H9 (cell line): ENCODE measurements around the gene VTA1. TPM values are rescaled to one million over a fixed set of nuclear protein-coding genes. Genes with fewer than 3 reads are reported as not detected.
"Not testable (repeated sequence)": the region's sequence is repeated elsewhere in the genome, so short reads cannot be mapped to it uniquely, and the experiment has no call there.

Experiments
- DNase-seq: peaks from one replicate; pipeline ENCODE4 v3.0.0-alpha.2; 2017
- H2AFZ ChIP-seq: one replicate; pipeline ENCODE4 v1.6.1; 2013; ENCODE audit warnings: mild to moderate bottlenecking, low read length, control low read depth, moderate library complexity
- H2AK5ac ChIP-seq: 2 replicates; pipeline ENCODE4 v1.6.1; 2013; ENCODE audit warnings: low read length, control low read depth, mixed read lengths; ENCODE audit not compliant: insufficient read length
- H2BK120ac ChIP-seq: one replicate; pipeline ENCODE4 v1.6.1; 2013; ENCODE audit warnings: low read depth, mild to moderate bottlenecking, low read length, control low read depth, inconsistent platforms; ENCODE audit not compliant: poor library complexity, severe bottlenecking
- H2BK12ac ChIP-seq: 2 replicates; pipeline ENCODE4 v1.6.1; 2013; ENCODE audit warnings: low read length, control low read depth, mixed read lengths, low read depth; ENCODE audit not compliant: insufficient read length
- H2BK15ac ChIP-seq: 2 replicates; pipeline ENCODE4 v1.6.1; 2013; ENCODE audit warnings: low read depth, low read length, control low read depth
- H2BK20ac ChIP-seq: one replicate; pipeline ENCODE4 v1.6.1; 2013; ENCODE audit warnings: low read depth, mild to moderate bottlenecking, low read length, control low read depth, inconsistent platforms; ENCODE audit not compliant: poor library complexity, severe bottlenecking
- H2BK5ac ChIP-seq: 2 replicates; pipeline ENCODE4 v1.6.1; 2013; ENCODE audit warnings: low read length, control low read depth, mixed read lengths; ENCODE audit not compliant: insufficient read length
- H3K14ac ChIP-seq: 2 replicates; pipeline ENCODE4 v1.6.1; 2013; ENCODE audit warnings: low read length, control low read depth; ENCODE audit not compliant: insufficient read depth
- H3K18ac ChIP-seq: 2 replicates; pipeline ENCODE4 v1.6.1; 2013; ENCODE audit warnings: low read depth, mild to moderate bottlenecking, mixed read lengths, low read length, control low read depth; ENCODE audit not compliant: insufficient read length
- H3K23ac ChIP-seq: 2 replicates; pipeline ENCODE4 v1.6.1; 2013; ENCODE audit warnings: low read length, control low read depth, mixed read lengths, low read depth; ENCODE audit not compliant: insufficient read length
- H3K23me2 ChIP-seq: 2 replicates; pipeline ENCODE4 v1.6.1; 2013; ENCODE audit warnings: low read depth, mild to moderate bottlenecking, mixed read lengths, low read length, control low read depth; ENCODE audit not compliant: insufficient read length, poor library complexity, severe bottlenecking
- H3K27ac ChIP-seq: 2 replicates; pipeline ENCODE4 v1.5.1; 2013; ENCODE audit warnings: low read length, control low read depth, mixed read lengths, low read depth; ENCODE audit not compliant: insufficient read length
- H3K27me3 ChIP-seq: 2 replicates; pipeline ENCODE4 v1.6.1; 2013; ENCODE audit warnings: low read length, control low read depth, inconsistent platforms; ENCODE audit not compliant: insufficient read depth
- H3K4ac ChIP-seq: 2 replicates; pipeline ENCODE4 v1.6.1; 2013; ENCODE audit warnings: low read depth, mild to moderate bottlenecking, control low read depth, inconsistent platforms, low read length, moderate library complexity
- H3K4me1 ChIP-seq: 2 replicates; pipeline ENCODE4 v1.6.1; 2013; ENCODE audit warnings: low read length, control low read depth, inconsistent platforms; ENCODE audit not compliant: insufficient read depth
- H3K4me2 ChIP-seq: 2 replicates; pipeline ENCODE4 v1.6.1; 2013; ENCODE audit warnings: low read length, control low read depth, mixed read lengths; ENCODE audit not compliant: insufficient read length, insufficient read depth
- H3K56ac ChIP-seq: 2 replicates; pipeline ENCODE4 v1.6.1; 2013; ENCODE audit warnings: low read depth, mild to moderate bottlenecking, mixed read lengths, low read length, control low read depth; ENCODE audit not compliant: insufficient read length
- H3K79me1 ChIP-seq: 2 replicates; pipeline ENCODE4 v1.6.1; 2013; ENCODE audit warnings: low read depth, mild to moderate bottlenecking, moderate library complexity, low read length, control low read depth, inconsistent platforms; ENCODE audit not compliant: insufficient read depth, poor library complexity, severe bottlenecking
- H3K79me2 ChIP-seq: 2 replicates; pipeline ENCODE4 v1.6.1; 2013; ENCODE audit warnings: low read length, control low read depth, inconsistent platforms; ENCODE audit not compliant: insufficient read depth
- H3K9ac ChIP-seq: 2 replicates; pipeline ENCODE4 v1.6.1; 2013; ENCODE audit warnings: low read length, control low read depth, mixed read lengths; ENCODE audit not compliant: insufficient read length; ENCODE audit errors: extremely low read depth
- H3K9me3 ChIP-seq: one replicate; pipeline ENCODE4 v1.6.1; 2013; ENCODE audit warnings: low read depth, low read length, inconsistent platforms; ENCODE audit not compliant: control insufficient read depth
- H3T11ph ChIP-seq: one replicate; pipeline ENCODE4 v1.6.1; 2013; ENCODE audit warnings: mild to moderate bottlenecking, low read length, control low read depth, inconsistent platforms
- H4K20me1 ChIP-seq: one replicate; pipeline ENCODE4 v1.6.1; 2013; ENCODE audit not compliant: control insufficient read depth, insufficient read length, insufficient read depth
- H4K5ac ChIP-seq: 2 replicates; pipeline ENCODE4 v1.6.1; 2013; ENCODE audit warnings: low read depth, mild to moderate bottlenecking, mixed read lengths, low read length, control low read depth; ENCODE audit not compliant: insufficient read length
- H4K8ac ChIP-seq: replicated peaks from 2 replicates; pipeline ENCODE4 v1.6.1; 2013; ENCODE audit warnings: low read length, control low read depth, mixed read lengths, low read depth; ENCODE audit not compliant: insufficient read length
- H4K91ac ChIP-seq: 2 replicates; pipeline ENCODE4 v1.6.1; 2013; ENCODE audit warnings: low read depth, mild to moderate bottlenecking, moderate library complexity, mixed read lengths, low read length, control low read depth; ENCODE audit not compliant: insufficient read length
- H3K27ac Mint-ChIP-seq, 3 experiments: 2 replicates in 2 of 3; 3 replicates in 1 of 3; pipeline ENCODE4 v1.8.0; 2020 to 2021; ENCODE audit warnings: mixed read lengths in 3 of 3, mild to moderate bottlenecking in 1 of 3, moderate library complexity in 1 of 3
- H3K27me3 Mint-ChIP-seq: 2 replicates; pipeline ENCODE4 v1.8.0; 2021; ENCODE audit warnings: low read depth, mild to moderate bottlenecking, moderate library complexity, mixed read lengths
- H3K36me3 Mint-ChIP-seq, 3 experiments: 2 replicates in 2 of 3; 3 replicates in 1 of 3; pipeline ENCODE4 v1.8.0; 2020 to 2021; ENCODE audit warnings: low read depth in 3 of 3, mixed read lengths in 3 of 3; ENCODE audit not compliant: insufficient read depth in 1 of 3
- H3K4me1 Mint-ChIP-seq, 2 experiments: 2 replicates each; pipeline ENCODE4 v1.8.0; 2020; ENCODE audit warnings: mixed read lengths in 2 of 2
- H3K4me3 Mint-ChIP-seq, 2 experiments: 2 replicates in 1 of 2; 3 replicates in 1 of 2; pipeline ENCODE4 v1.8.0; 2020 to 2021; ENCODE audit warnings: mild to moderate bottlenecking in 2 of 2, mixed read lengths in 2 of 2, moderate library complexity in 1 of 2
- H3K9me3 Mint-ChIP-seq, 2 experiments: 2 replicates in 1 of 2; 3 replicates in 1 of 2; pipeline ENCODE4 v1.8.0; 2020; ENCODE audit warnings: mild to moderate bottlenecking in 2 of 2, mixed read lengths in 2 of 2, moderate library complexity in 1 of 2
- CTCF ChIP-seq: fragments of 200-600 bp; sonication (generic); conservative IDR thresholded peaks from 3 replicates; pipeline ENCODE4 v1.8.0; 2021; ENCODE audit warnings: antibody characterized with exemption, mild to moderate bottlenecking
- WGBS: extraction: QIAGEN DNeasy Blood & Tissue Kit; methylation state at CpG from one replicate; pipeline ENCODE4 v1.1.7; 2013; ENCODE audit warnings: missing lambda C conversion rate, low lambda C conversion rate, mixed read lengths; ENCODE audit not compliant: insufficient read length; ENCODE audit errors: extremely low coverage; 5-methylcytosine and 5-hydroxymethylcytosine counted together
- total RNA-seq: library from RNA; stranded (reverse); gene quantifications from 2 replicates; pipeline ENCODE4 v1.2.1, GENCODE V29; 2021

VTA1 gene
- total RNA-seq, 1 experiment from 2014 or later, result 63.1 TPM

GRCh38 chr6:142138876-142139275, 8.2 kb upstream of the VTA1 start:
- H4K20me1 ChIP-seq, result no peaks in the 10 kb centered on the region
- H3K4me1 ChIP-seq, result no peaks in the 10 kb centered on the region
- no peak overlapping the region for H3K18ac ChIP-seq
- H2BK5ac ChIP-seq, result no peak overlapping the region
- peaks cover 0 to 2% of the 10 kb centered on the region in 2 experiments; a peak in 1 of 5 replicates for H3K9me3 Mint-ChIP-seq
- H2BK15ac ChIP-seq, result no peak overlapping the region
- no peak overlapping the region for H3K14ac ChIP-seq
- no CpG with 5 or more reads among the region's 2 CpGs for WGBS
- H2AK5ac ChIP-seq, result no peak overlapping the region
- H3K4me3 Mint-ChIP-seq, result no peak overlapping the region
- H2BK12ac ChIP-seq, result no peak overlapping the region
- H2BK120ac ChIP-seq, result no peak overlapping the region
- DNase-seq, result no peak
- H3K23me2 ChIP-seq, result no peaks in the 10 kb centered on the region
- peak; percentile 33; the same call in 2 of the 3 replicates for TF ChIP-seq CTCF
- H4K5ac ChIP-seq, result no peak overlapping the region
- no peak overlapping the region for H3K4ac ChIP-seq
- H3K27ac Mint-ChIP-seq, result no peak overlapping the region
- H4K8ac ChIP-seq, result no peak overlapping the region
- no peak overlapping the region for H2AFZ ChIP-seq
- H3K9ac ChIP-seq, result no peak overlapping the region
- H3K4me1 Mint-ChIP-seq, result peaks cover 0 to under 1% of the 10 kb centered on the region in 2 experiments; a peak in 2 of 4 replicates
- no peak overlapping the region for H3K4me2 ChIP-seq
- no peaks in the 10 kb centered on the region for H3K79me2 ChIP-seq
- no peaks in the 10 kb centered on the region for H3K9me3 ChIP-seq
- no peak overlapping the region for H3K27ac ChIP-seq
- H3T11ph ChIP-seq, result no peak overlapping the region
- H3K36me3 Mint-ChIP-seq, result no peaks in the 10 kb centered on the region
- no peak overlapping the region for H3K56ac ChIP-seq
- H2BK20ac ChIP-seq, result no peak overlapping the region
- no peaks in the 10 kb centered on the region for H3K79me1 ChIP-seq
- H3K27me3 Mint-ChIP-seq, result no peaks in the 10 kb centered on the region; the same call in 1 of the 2 replicates
- H4K91ac ChIP-seq, result no peak overlapping the region
- no peak overlapping the region for H3K23ac ChIP-seq
- H3K27me3 ChIP-seq, result no peaks in the 10 kb centered on the region

GRCh38 chr6:142141531-142141930, 5.5 kb upstream of the VTA1 start:
- not testable (repeated sequence) for H3K4me1 ChIP-seq, H3K4me2 ChIP-seq, H3K56ac ChIP-seq, H3K23me2 ChIP-seq, H3K36me3 Mint-ChIP-seq, H2AFZ ChIP-seq, H3K79me2 ChIP-seq, H3T11ph ChIP-seq, H2AK5ac ChIP-seq, H3K23ac ChIP-seq, H3K14ac ChIP-seq, H4K8ac ChIP-seq, H4K91ac ChIP-seq, DNase-seq, H3K9me3 ChIP-seq, H3K27ac Mint-ChIP-seq, H3K79me1 ChIP-seq, H3K4me1 Mint-ChIP-seq, H2BK20ac ChIP-seq, H3K18ac ChIP-seq, H3K9me3 Mint-ChIP-seq, H2BK120ac ChIP-seq, H3K4ac ChIP-seq, H3K4me3 Mint-ChIP-seq, H4K5ac ChIP-seq, H4K20me1 ChIP-seq, H3K27me3 Mint-ChIP-seq, H2BK15ac ChIP-seq, H3K27me3 ChIP-seq, H3K9ac ChIP-seq, H2BK12ac ChIP-seq, H2BK5ac ChIP-seq, H3K27ac ChIP-seq
- no CpG with 5 or more reads among the region's 13 CpGs for WGBS
